HG02981 (cell line): ENCODE results near the gene KIFAP3.
"Not testable (repeated sequence)": the region's sequence is repeated elsewhere in the genome, so short reads cannot be mapped to it uniquely, and the experiment has no call there.

ENCODE experiments used
- ATAC-seq: cut with Tn5 transposase; IDR thresholded peaks from one replicate; pipeline ENCODE4 v1.9.1; 2021; ENCODE audit warnings: mild to moderate bottlenecking, moderate library complexity; ENCODE audit not compliant: unreplicated experiment

KIFAP3 gene

GRCh38 chr1:170074250-170075157, at the start of gene KIFAP3:
Gene KIFAP3 (minus strand): TSS chr1:170074695. CDS start chr1:170074467, 228 bp downstream.
- peak; percentile 97 for ATAC-seq

- ATAC-seq: no peak
Observed at GRCh38 chr1:170122366-170122765, 47.9 kb upstream of the KIFAP3 start.

- ATAC-seq: no peak
Observed at GRCh38 chr1:170114906-170115305, 40.4 kb upstream of the KIFAP3 start.

- ATAC-seq: not testable (repeated sequence)
Observed at GRCh38 chr1:170113140-170113539, 38.6 kb upstream of the KIFAP3 start.

- ATAC-seq: no peak
Observed at GRCh38 chr1:170097449-170097948, 23.0 kb upstream of the KIFAP3 start.

- no peak for ATAC-seq
Observed at GRCh38 chr1:170096806-170097340, 22.4 kb upstream of the KIFAP3 start.

- ATAC-seq: no peak
Observed at GRCh38 chr1:170095976-170096748, 21.7 kb upstream of the KIFAP3 start.

GRCh38 chr1:170094697-170095616, 20.5 kb upstream of the KIFAP3 start:
- not testable (repeated sequence) for ATAC-seq

GRCh38 chr1:170086399-170087032, 12.0 kb upstream of the KIFAP3 start:
- ATAC-seq: no peak

GRCh38 chr1:170085091-170085490, 10.6 kb upstream of the KIFAP3 start:
- ATAC-seq: no peak

- no peak for ATAC-seq
Observed at GRCh38 chr1:170078610-170079189, 4.2 kb upstream of the KIFAP3 start.

GRCh38 chr1:170077926-170078325, 3.4 kb upstream of the KIFAP3 start:
- no peak for ATAC-seq

GRCh38 chr1:170076952-170077351, 2.5 kb upstream of the KIFAP3 start:
- ATAC-seq: not testable (repeated sequence)

- no peak for ATAC-seq
Observed at GRCh38 chr1:170076199-170076598, 1.7 kb upstream of the KIFAP3 start.

GRCh38 chr1:170075186-170075585, 691 bp upstream of the KIFAP3 start:
- ATAC-seq: no peak

GRCh38 chr1:170073893-170074249, 624 bp downstream of the KIFAP3 start:
- no peak for ATAC-seq

- ATAC-seq: no peak
Observed at GRCh38 chr1:170071378-170071777, 3.1 kb downstream of the KIFAP3 start.

- no peak for ATAC-seq
Observed at GRCh38 chr1:170068923-170069322, 5.6 kb downstream of the KIFAP3 start.

GRCh38 chr1:170067253-170067819, 7.2 kb downstream of the KIFAP3 start:
- ATAC-seq: no peak
